Body of pancreas (tissue), 4 donors: ENCODE data around the gene PTPRT. TPM values are rescaled to one million over a fixed set of nuclear protein-coding genes. Genes with fewer than 3 reads are reported as not detected.
A peak's percentile ranks its signal among the peaks of the same experiment; 100 is the strongest.

Source experiments
- ATAC-seq: fragments of 150-250 bp; one replicate; pipeline ENCODE4 v1.9.1; 2016
- DNase-seq, 4 donors: peaks; one replicate each; pipeline ENCODE4 v3.0.0-alpha.2; 2019
- H3K27ac ChIP-seq, 4 donors: fragments of 200-600 bp; sonication (generic); 1 replicate in 3 of 4; 2 replicates in 1 of 4; pipeline versions ENCODE4 v1.5.1 to v1.6.1; 2016 to 2019; ENCODE audit warnings: mild to moderate bottlenecking in 1 of 4, mixed read lengths in 1 of 4, moderate library complexity in 1 of 4
- H3K27me3 ChIP-seq, 2 donors: fragments of 200-600 bp; sonication (generic); one replicate each; pipeline ENCODE4 v1.6.0; 2016; ENCODE audit warnings: mild to moderate bottlenecking in 1 of 2
- H3K36me3 ChIP-seq, 2 donors: fragments of 200-600 bp; sonication (generic); replicated peaks in 1 of 2; 2 replicates each; pipeline ENCODE4 v1.5.1; 2016; ENCODE audit warnings: low read depth in 2 of 2; ENCODE audit not compliant: insufficient read depth in 1 of 2
- H3K4me1 ChIP-seq: fragments of 200-600 bp; sonication (generic); one replicate; pipeline ENCODE4 v1.6.0; 2016
- H3K4me3 ChIP-seq, 2 donors: fragments of 200-600 bp; sonication (generic); 1 replicate in 1 of 2; 2 replicates in 1 of 2; pipeline ENCODE4 v1.5.1; 2016 to 2019
- H3K9me3 ChIP-seq, 3 donors: fragments of 200-600 bp; sonication (generic); 1 replicate in 2 of 3; 2 replicates in 1 of 3; pipeline ENCODE4 v1.5.1; 2016
- POLR2A ChIP-seq, 3 donors: fragments of 450-650 bp; IDR thresholded peaks; one replicate each; pipeline ENCODE4 v1.6.1; 2016; ENCODE audit warnings: antibody characterized with exemption in 3 of 3, mild to moderate bottlenecking in 2 of 3
- whole genome bisulfite sequencing, 2 donors: methylation state at CpG; one replicate each; pipeline ENCODE4 v1.1.5; 2017; 5-methylcytosine and 5-hydroxymethylcytosine counted together
- intact Hi-C: fragments of 100-400 bp; cut with DNase I; formaldehyde crosslinking; loops from one replicate; pipeline ENCODE4 v1.15.1; 2023
- total RNA-seq, 2 donors: library from RNA; depleted of rRNA; stranded (reverse); fragments of >200 nt; gene quantifications; one replicate each; pipeline ENCODE4 v1.1.0, GENCODE V29; 2016
- TF ChIP-seq, protein P1 (sequence below), 7 experiments: fragments of 450-650 bp in 4 of 7; fragments of 200-600 bp in 3 of 7; sonication (generic) in 3 of 7; IDR thresholded peaks; one replicate each; pipeline ENCODE4 v1.5.1; 2016 to 2019; ENCODE audit warnings: antibody characterized with exemption in 7 of 7

PTPRT gene
- total RNA-seq, 2 donors from 2014 or later, result 0.33 to 1.0 TPM

DNA sequence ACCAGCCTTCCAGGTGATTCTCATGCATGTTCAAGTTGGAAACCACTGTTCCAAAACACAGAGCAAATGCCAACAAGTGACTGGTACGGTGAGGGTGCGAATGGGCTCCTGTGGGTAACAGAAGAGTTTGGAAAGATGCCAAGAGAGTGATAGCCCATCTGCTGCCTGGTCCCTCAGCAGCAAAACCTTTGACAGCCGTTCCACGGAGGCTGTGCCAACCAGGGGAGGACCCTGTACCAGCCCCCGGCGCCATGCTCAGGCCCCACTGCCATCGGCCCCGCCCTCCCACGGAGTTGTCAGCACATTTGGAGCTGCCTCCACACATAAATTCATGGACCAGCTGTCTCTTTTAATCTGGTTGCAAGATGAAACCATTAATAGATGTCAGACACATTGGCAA lies 4.4 kb upstream of the PTPRT start:
- TF ChIP-seq, protein P1, sequence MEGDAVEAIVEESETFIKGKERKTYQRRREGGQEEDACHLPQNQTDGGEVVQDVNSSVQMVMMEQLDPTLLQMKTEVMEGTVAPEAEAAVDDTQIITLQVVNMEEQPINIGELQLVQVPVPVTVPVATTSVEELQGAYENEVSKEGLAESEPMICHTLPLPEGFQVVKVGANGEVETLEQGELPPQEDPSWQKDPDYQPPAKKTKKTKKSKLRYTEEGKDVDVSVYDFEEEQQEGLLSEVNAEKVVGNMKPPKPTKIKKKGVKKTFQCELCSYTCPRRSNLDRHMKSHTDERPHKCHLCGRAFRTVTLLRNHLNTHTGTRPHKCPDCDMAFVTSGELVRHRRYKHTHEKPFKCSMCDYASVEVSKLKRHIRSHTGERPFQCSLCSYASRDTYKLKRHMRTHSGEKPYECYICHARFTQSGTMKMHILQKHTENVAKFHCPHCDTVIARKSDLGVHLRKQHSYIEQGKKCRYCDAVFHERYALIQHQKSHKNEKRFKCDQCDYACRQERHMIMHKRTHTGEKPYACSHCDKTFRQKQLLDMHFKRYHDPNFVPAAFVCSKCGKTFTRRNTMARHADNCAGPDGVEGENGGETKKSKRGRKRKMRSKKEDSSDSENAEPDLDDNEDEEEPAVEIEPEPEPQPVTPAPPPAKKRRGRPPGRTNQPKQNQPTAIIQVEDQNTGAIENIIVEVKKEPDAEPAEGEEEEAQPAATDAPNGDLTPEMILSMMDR (IDR thresholded peaks at IDR 0.05), result no peak
- TF ChIP-seq POLR2A (IDR thresholded peaks at IDR 0.05), result no peak
- Histone ChIP-seq H3K4me1 (peaks cover 4% of the 10 kb centered on the region), H3K4me3 (no peak overlapping the region), H3K27ac (no peak overlapping the region), H3K36me3 (no peaks in the 10 kb centered on the region), H3K9me3 (no peaks in the 10 kb centered on the region), H3K27me3 (peaks cover 0 to 3% of the 10 kb centered on the region in 2 donors)
- no peak for ATAC-seq
- WGBS, 2 donors, result 65 to 66% methylated on average over 9 of the region's 9 CpGs
- intact Hi-C loops, result loop anchor here (10.0 kb wide), 1 partner anchor 1239 kb away; no protein-coding TSS in a partner anchor
- DNase-seq, result no peak

DNA sequence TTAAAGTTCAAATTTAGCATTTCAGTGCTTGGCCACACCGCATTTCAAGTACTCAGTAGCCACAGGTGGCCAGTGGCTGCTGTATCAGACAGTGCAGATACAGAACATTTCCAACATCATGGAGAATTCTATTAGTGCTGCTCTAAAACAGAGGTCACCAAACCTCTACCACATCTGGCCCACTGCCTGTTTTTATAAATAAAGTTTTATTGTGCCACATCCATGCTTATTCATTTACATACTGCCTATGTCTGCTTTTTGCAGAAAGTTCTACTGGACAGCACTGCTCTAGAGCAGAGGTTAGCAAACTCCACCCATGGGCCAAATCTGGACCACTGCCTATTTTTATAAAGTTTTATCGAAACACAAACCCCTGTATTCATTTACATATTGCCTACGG lies 3.7 kb upstream of the PTPRT start:
- ATAC-seq (no peak), DNase-seq (no peak)
- intact Hi-C loops, result loop anchor here (10.0 kb wide), 1 partner anchor 1239 kb away; no protein-coding TSS in a partner anchor
- H3K4me1 ChIP-seq, result peaks cover 11% of the 10 kb centered on the region
- H3K36me3 ChIP-seq, result no peaks in the 10 kb centered on the region
- H3K27ac ChIP-seq, result no peak overlapping the region
- no peak overlapping the region for H3K4me3 ChIP-seq
- H3K27me3 ChIP-seq, result peaks cover 0 to 10% of the 10 kb centered on the region in 2 donors
- H3K9me3 ChIP-seq, result no peaks in the 10 kb centered on the region
- 83 to 85% methylated on average over 3 of the region's 3 CpGs for WGBS, 2 donors
- TF ChIP-seq, protein P1 (IDR thresholded peaks at IDR 0.05), result no peak
- TF ChIP-seq POLR2A (IDR thresholded peaks at IDR 0.05), result no peak

DNA sequence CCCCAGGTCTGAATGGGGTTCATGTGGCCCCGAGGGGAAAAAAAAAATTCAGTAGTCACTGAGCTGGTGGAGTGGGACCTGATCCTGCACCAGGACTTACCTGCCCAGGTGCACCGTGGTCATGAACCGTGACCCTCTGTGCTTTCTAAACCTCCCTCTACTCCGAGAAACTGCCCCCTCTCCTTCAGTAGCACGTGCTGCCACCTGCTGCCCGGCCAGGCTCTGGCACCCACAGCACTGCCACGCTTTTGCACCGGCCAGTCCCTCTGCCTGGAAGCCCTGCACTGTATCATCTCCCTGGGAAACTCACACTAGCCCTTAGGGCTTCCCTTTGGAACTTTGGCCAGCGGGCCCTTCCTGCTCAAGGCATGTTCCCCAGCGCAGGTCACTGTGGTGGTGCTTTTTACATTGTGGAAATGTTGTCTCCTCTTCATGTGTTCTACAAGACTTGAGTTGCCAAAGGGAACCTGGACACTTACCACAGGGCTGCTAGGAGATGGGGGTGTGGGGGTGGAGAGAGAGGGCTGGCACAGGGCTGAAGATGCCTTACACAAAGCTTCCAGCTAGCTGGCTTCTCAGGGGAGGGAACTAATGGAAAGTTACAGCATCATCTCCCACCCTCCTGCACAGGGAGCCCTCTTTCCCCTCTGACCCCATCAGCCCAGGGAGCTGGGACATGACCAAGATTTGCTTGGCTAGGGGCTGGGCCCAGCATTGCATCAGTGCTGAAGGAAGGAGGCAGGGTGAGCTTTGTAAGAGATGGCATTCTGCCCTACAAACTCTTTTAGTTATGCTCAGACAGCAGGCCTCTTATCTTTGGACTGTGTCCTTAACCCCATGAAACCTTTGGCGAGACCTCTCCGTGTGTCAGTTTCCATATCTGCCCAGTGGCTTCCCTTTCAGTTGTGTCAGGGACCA lies 2.5 kb upstream of the PTPRT start:
- H3K9me3 ChIP-seq, result no peaks in the 10 kb centered on the region
- peak; percentile 17 to 45 (median 30) for DNase-seq
- H3K27me3 ChIP-seq, result peaks cover 0 to 15% of the 10 kb centered on the region in 2 donors
- WGBS, 2 donors, result 21 to 24% methylated on average over 8 to 12 of the region's 12 CpGs
- ATAC-seq, result no peak
- no peak overlapping the region for H3K27ac ChIP-seq
- peaks cover 17% of the 10 kb centered on the region for H3K4me1 ChIP-seq
- no peak overlapping the region for H3K4me3 ChIP-seq
- intact Hi-C loops, result loop anchor here (10.0 kb wide), 1 partner anchor 1237 kb away; no protein-coding TSS in a partner anchor
- TF ChIP-seq POLR2A (IDR thresholded peaks at IDR 0.05), result no peak
- TF ChIP-seq, protein P1 (IDR thresholded peaks at IDR 0.05), result peak; percentile 26 to 51 (median 48)
- no peaks in the 10 kb centered on the region for H3K36me3 ChIP-seq

DNA sequence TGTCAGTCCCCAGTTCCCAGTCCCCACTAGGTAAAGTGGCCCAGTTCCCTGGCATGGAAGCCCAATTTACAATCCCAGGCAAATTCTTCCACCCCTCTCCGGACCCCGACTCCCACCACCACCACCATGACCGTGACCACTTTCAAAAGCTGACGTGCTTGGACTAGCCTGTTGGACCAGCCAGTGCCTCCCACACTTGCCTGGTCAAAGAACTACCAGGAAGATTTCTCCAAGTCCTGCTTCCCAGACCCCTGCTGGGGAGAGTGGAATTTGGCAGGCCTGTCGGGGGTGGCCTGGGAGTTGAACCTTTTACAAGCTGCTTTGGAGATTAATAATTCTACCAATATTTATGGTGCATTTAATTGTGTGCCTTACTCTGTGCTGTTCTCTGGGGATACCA lies 1.4 kb upstream of the PTPRT start:
- DNase-seq (no peak), ATAC-seq (no peak)
- WGBS, 2 donors, result 44 to 52% methylated on average over 5 of the region's 5 CpGs
- H3K9me3 ChIP-seq, result no peaks in the 10 kb centered on the region
- H3K4me3 ChIP-seq, result no peak overlapping the region
- H3K36me3 ChIP-seq, result no peaks in the 10 kb centered on the region
- intact Hi-C loops, result loop anchor here (10.0 kb wide), 1 partner anchor 1236 kb away; no protein-coding TSS in a partner anchor
- no peak overlapping the region for H3K27ac ChIP-seq
- peaks cover 17% of the 10 kb centered on the region for H3K4me1 ChIP-seq
- no peak for TF ChIP-seq POLR2A (IDR thresholded peaks at IDR 0.05)
- TF ChIP-seq, protein P1 (IDR thresholded peaks at IDR 0.05), result no peak
- peaks cover 0 to 15% of the 10 kb centered on the region in 2 donors for H3K27me3 ChIP-seq
